Activated T-cell treated with anti-CD3 and anti-CD28 coated beads for 4 hours (primary cell): ENCODE measurements around the gene CRTC1.

Source experiments
- DNase-seq: peaks from one replicate; pipeline ENCODE4 v3.0.0-alpha.2; 2020

Gene CRTC1, protein sequence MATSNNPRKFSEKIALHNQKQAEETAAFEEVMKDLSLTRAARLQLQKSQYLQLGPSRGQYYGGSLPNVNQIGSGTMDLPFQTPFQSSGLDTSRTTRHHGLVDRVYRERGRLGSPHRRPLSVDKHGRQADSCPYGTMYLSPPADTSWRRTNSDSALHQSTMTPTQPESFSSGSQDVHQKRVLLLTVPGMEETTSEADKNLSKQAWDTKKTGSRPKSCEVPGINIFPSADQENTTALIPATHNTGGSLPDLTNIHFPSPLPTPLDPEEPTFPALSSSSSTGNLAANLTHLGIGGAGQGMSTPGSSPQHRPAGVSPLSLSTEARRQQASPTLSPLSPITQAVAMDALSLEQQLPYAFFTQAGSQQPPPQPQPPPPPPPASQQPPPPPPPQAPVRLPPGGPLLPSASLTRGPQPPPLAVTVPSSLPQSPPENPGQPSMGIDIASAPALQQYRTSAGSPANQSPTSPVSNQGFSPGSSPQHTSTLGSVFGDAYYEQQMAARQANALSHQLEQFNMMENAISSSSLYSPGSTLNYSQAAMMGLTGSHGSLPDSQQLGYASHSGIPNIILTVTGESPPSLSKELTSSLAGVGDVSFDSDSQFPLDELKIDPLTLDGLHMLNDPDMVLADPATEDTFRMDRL

DNA sequence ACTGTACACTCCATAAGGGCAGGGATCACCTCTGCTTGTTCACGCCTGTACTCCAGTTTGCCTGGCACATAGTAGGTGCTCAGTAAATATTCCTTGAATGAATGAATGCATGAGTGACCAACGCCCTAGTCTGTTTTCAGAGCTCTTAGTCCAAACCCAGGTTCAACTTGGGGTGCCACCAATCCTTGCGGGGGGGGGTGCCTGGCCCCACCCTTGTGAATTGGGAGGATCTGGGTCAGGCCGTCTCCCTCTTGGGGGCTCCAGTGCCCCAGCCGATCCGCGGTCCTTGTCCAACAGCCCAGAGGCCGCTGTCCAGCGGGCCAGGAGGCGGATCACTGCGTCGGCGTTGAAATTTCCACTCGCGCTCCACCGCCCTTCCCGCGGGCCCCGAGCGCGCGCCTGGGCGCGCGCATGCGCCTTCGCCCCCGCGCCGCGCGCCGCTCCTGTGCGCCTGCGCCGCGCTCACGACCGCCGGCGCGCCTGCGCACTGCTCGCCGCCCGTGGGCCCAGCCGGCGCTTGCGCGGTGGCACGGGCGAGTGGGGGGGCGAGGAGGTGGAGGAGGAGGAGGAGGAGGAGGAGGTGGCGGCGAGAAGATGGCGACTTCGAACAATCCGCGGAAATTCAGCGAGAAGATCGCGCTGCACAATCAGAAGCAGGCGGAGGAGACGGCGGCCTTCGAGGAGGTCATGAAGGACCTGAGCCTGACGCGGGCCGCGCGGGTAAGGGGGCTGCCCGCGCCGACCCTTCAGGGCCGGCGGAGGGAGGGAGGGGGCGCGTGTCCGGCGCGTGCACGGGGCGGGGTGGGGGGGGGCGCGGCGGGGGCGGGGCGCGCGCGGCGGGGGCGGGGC, at the start of gene CRTC1:
Gene CRTC1 (plus strand): TSS at position 572 of the 849 bp plus-strand sequence. CDS start 23 bp downstream, at position 595.
- peak; percentile 92 for DNase-seq

- no peak for DNase-seq
Observed at GRCh38 chr19:18634612-18635297, 48.7 kb upstream of the CRTC1 start.

GRCh38 chr19:18635831-18636182, 47.7 kb upstream of the CRTC1 start:
- no peak for DNase-seq

GRCh38 chr19:18636183-18636968, 47.1 kb upstream of the CRTC1 start:
- peak; percentile 100 for DNase-seq

- no peak for DNase-seq
Observed at GRCh38 chr19:18636969-18637629, 46.4 kb upstream of the CRTC1 start, which contains the start of gene KLHL26. Gene KLHL26 (plus strand): TSS chr19:18637028. CDS start chr19:18637055, 27 bp downstream.

DNA sequence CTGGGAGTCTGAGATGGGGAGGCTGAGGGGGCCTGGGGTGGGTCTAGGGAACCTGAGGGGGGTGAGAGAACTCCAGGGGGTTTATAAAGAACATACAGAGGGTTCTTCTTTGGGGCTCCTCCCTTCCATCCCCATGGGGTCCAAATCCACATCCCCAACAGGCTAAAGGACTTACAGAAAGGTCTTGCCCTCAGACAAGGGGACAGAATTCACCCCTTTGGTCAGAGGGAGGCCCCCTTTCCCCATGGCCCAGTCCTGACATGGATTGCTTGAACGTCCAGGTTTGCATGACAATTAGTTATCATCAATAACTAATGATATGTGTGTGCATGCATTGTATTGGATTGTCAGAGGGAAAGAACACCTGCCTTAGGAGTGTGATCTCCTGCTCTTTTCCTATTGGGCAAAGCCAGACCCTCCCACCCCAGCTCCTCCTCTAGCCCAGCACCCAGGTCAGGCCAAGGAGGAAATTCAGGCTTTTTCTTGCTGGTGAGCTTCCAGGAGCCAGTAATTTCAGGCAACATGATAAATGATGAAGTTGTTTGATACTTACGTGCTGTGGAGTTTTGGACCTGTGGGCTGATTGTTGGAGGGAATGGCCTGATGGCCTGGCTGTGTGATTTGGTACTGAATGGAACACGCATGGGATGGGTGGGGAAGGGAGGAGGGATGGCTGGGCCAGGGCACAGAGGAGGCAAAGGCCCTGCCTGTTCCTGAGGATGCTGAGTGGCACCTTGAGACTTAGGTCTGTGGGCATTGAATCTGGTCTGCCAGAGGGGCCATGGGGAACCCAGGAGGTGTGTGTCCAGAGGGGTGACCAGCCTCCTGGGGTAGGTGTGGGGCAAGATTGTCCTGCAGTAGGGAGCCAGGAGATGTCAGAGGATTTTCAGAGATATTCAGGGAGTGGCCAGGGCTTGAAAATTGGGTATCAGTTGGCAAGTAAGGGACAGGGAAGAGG, 45.5 kb upstream of the CRTC1 start:
- no peak for DNase-seq

- no peak for DNase-seq
Observed at GRCh38 chr19:18639706-18640243, 43.7 kb upstream of the CRTC1 start.

DNA sequence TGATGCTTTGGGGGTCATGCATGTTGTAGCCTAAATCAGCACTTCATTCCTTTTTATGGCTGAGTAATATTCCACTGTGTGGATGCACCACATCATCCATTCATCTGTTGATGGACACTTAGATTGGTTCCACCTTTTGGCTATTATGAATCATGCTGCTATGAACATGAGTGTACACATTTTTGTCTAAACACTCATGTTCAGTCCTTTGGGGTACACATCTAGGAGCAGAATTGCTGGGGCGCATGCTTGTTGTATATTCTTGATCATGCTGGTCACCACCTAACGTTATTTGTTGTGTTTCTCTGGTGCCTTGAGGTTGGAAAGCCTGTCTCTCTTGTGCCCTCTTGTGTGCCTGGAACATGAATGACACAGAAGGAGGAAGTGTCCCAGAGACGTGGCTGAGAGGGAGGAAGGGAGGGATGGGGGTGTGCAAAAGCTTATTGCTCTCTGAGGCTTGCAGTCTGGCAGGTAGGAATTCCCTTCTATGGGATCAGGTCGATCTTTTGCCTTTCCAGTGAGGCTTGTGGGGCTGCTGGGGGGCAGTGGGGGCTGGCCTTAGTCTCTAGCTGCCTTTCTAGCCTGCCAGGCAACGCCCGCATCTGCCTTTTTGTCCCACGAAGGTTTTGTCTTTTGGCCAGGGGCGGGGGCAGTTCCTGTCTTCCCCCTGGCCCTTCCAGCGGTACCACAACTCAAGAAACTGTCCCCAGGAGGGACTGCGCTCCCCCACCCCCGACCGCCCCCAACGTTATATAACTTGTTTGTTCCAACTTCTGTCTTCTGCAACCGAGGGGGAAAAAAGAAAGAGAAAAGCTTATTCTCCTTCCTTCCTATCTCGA, 39.1 kb upstream of the CRTC1 start:
- DNase-seq, result no peak

DNA sequence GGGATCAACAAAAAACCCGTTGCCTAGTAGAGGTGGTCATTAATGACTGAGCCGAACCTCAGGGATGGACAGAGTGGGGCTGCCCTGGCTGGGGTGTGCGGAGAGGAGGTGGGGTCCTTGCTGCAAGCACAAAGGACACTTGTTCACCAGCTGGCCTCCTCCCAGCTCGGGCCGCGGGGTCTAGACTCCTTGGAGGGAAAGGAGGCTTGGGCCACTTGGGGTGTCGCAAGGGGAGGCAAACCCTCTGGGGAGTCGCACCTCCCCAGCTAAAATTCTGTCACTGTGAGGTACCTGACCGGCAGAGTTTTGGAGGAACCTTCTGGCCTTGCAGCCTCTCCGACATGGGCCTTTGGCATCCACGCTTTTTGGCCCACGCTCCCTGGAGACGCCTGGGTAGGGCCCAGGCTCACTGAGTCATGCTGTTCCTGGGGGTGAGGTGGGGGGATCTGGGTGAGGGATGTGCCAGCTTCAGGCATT, 38.4 kb upstream of the CRTC1 start:
- DNase-seq, result no peak

- no peak for DNase-seq
Observed at GRCh38 chr19:18646535-18647370, 36.7 kb upstream of the CRTC1 start.

- DNase-seq, result no peak
Observed at GRCh38 chr19:18647371-18647767, 36.1 kb upstream of the CRTC1 start.

DNA sequence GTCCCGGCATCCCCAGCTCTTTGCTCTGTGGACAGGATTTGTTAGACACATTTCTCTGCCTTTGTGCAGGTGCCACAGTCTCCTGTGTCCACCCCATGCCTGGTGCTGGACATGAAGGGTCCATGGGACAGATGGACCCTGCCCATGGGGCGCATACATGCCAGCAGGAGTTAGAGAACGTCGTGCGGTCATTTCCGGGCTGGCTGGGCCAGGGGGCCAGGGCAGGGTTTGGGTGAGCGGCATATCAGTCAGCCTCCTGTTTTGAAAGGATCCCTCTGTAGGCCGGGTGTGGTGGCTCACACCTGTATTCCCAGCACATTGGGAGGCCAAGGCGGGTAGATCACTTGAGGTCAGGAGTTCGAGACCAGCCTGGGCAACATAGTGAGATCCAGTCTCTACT, 35.7 kb upstream of the CRTC1 start:
- DNase-seq, result no peak

DNA sequence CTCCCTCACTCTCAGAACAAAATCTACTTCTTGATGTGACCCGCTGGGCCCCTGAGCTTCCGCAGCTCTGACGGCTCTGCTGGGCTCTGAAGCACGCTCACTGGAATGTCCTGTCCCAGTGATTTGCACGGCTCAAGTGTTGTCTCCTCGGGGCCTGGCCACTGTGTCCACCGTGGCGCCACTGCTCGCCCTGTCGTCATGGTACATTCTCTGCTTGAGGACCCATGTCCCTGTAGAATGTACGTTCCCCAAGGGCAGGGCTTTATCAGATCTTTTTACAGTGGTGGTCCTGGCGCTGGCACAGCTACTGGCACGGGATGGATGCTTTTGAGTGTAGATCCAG, 34.5 kb upstream of the CRTC1 start:
- no peak for DNase-seq

- no peak for DNase-seq
Observed at GRCh38 chr19:18649371-18650020, 34.0 kb upstream of the CRTC1 start.

- DNase-seq, result no peak
Observed at GRCh38 chr19:18650021-18650390, 33.5 kb upstream of the CRTC1 start.

DNA sequence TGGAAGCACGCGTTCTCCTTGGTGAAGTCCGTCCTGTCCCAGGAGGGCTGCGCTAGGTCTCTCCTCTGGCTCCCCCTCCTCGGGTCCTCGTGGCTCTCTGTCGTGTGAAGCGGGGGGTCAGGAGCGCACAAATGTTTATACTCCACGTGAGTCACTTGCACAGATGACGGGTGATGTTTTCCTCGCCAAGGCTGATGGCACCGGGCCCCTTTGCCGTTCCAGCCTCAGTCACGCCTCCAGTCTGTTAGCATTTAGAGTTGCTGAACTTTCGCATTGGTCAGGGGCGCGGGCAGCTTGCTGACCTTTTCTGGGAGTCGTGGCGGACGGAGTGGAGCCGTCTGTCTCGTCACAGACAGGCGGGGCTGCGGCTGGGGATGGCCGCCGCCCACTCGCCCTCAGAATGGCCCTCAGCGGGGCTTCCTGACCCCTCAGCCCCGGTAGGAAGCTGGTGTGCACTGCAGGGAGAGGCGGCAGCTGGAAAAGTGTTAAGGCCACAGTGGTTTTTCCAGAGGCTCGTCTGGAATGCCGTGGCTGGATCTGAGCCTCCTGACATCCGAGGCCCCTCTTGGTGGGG, 32.9 kb upstream of the CRTC1 start:
- DNase-seq, result no peak

GRCh38 chr19:18651300-18651699, 32.2 kb upstream of the CRTC1 start:
- no peak for DNase-seq
